Astrocyte (in vitro differentiated cells and primary cell): ENCODE measurements around the gene TMEM201. TPM values are rescaled to one million over a fixed set of nuclear protein-coding genes. Genes with fewer than 3 reads are reported as not detected.

Experiments
- DNase-seq: peaks from one replicate; pipeline ENCODE4 v3.0.0-alpha.2; 2010; ENCODE audit warnings: low read depth
- FAIRE-seq: peaks from 2 replicates; lab custom pipeline; 2011; peaks lifted over from hg19 to GRCh38; lab: Jason Lieb, UNC
- H2AFZ ChIP-seq: 2 replicates; pipeline ENCODE4 v1.6.0; 2012; ENCODE audit warnings: low read depth, low read length, inconsistent platforms
- H3K27ac ChIP-seq: 2 replicates; pipeline ENCODE4 v1.5.1; 2011; ENCODE audit warnings: low read depth, low read length, inconsistent platforms
- H3K27me3 ChIP-seq: 2 replicates; pipeline ENCODE4 v1.6.0; 2011; ENCODE audit warnings: low read length, inconsistent platforms; ENCODE audit not compliant: insufficient read depth
- H3K36me3 ChIP-seq: 2 replicates; pipeline ENCODE4 v1.5.1; 2011; ENCODE audit warnings: low read length, inconsistent platforms; ENCODE audit not compliant: insufficient read depth
- H3K4me1 ChIP-seq: 2 replicates; pipeline ENCODE4 v1.5.1; 2011; ENCODE audit warnings: low read length, inconsistent platforms; ENCODE audit not compliant: insufficient read depth
- H3K4me2 ChIP-seq: 2 replicates; pipeline ENCODE4 v1.6.0; 2012; ENCODE audit warnings: low read length, inconsistent platforms
- H3K4me3 ChIP-seq: 2 replicates; pipeline ENCODE4 v1.5.1; 2011; ENCODE audit warnings: low read depth, mild to moderate bottlenecking, low read length, inconsistent platforms; ENCODE audit not compliant: insufficient read depth
- H3K79me2 ChIP-seq: 2 replicates; pipeline ENCODE4 v1.6.0; 2012; ENCODE audit warnings: mild to moderate bottlenecking, low read length, inconsistent platforms; ENCODE audit not compliant: insufficient read depth
- H3K9ac ChIP-seq: 2 replicates; pipeline ENCODE4 v1.6.0; 2012; ENCODE audit warnings: mild to moderate bottlenecking, low read length, inconsistent platforms
- H3K9me3 ChIP-seq: 2 replicates; pipeline ENCODE4 v1.5.1; 2012; ENCODE audit warnings: low read depth, mild to moderate bottlenecking, low read length, inconsistent platforms; ENCODE audit not compliant: insufficient read depth
- H4K20me1 ChIP-seq: 2 replicates; pipeline ENCODE4 v1.6.0; 2012; ENCODE audit warnings: low read length, inconsistent platforms; ENCODE audit not compliant: insufficient read depth
- H3K27ac Mint-ChIP-seq: one replicate; pipeline ENCODE4 v1.8.0; 2021; ENCODE audit warnings: mild to moderate bottlenecking, mixed read lengths; ENCODE audit not compliant: unreplicated experiment
- H3K27me3 Mint-ChIP-seq: one replicate; pipeline ENCODE4 v1.8.0; 2021; ENCODE audit warnings: low read depth, mixed read lengths; ENCODE audit not compliant: unreplicated experiment
- H3K36me3 Mint-ChIP-seq: one replicate; pipeline ENCODE4 v1.8.0; 2021; ENCODE audit warnings: low read depth, mixed read lengths; ENCODE audit not compliant: unreplicated experiment
- H3K4me1 Mint-ChIP-seq: one replicate; pipeline ENCODE4 v1.8.0; 2021; ENCODE audit warnings: low read depth, mixed read lengths; ENCODE audit not compliant: unreplicated experiment
- H3K4me3 Mint-ChIP-seq: one replicate; pipeline ENCODE4 v1.8.0; 2021; ENCODE audit warnings: mild to moderate bottlenecking, moderate library complexity, mixed read lengths; ENCODE audit not compliant: unreplicated experiment
- H3K9me3 Mint-ChIP-seq: one replicate; pipeline ENCODE4 v1.8.0; 2021; ENCODE audit warnings: mild to moderate bottlenecking, mixed read lengths; ENCODE audit not compliant: unreplicated experiment
- EZH2 ChIP-seq: IDR thresholded peaks from 2 replicates; pipeline ENCODE4 v1.6.1; 2012; ENCODE audit warnings: mild to moderate bottlenecking, low read length, inconsistent platforms; ENCODE audit not compliant: insufficient read depth
- total RNA-seq: library from RNA; stranded (reverse); gene quantifications from 2 replicates; pipeline ENCODE4 v1.2.1, GENCODE V29; 2021
- TF ChIP-seq, protein P1 (sequence below): IDR thresholded peaks from 2 replicates; pipeline ENCODE4 v1.5.1; 2011; ENCODE audit warnings: low read depth, mild to moderate bottlenecking, inconsistent platforms, low read length, moderate library complexity; ENCODE audit not compliant: insufficient read depth

TMEM201 gene
- total RNA-seq, 1 donor from 2014 or later: 10.0 TPM

DNA sequence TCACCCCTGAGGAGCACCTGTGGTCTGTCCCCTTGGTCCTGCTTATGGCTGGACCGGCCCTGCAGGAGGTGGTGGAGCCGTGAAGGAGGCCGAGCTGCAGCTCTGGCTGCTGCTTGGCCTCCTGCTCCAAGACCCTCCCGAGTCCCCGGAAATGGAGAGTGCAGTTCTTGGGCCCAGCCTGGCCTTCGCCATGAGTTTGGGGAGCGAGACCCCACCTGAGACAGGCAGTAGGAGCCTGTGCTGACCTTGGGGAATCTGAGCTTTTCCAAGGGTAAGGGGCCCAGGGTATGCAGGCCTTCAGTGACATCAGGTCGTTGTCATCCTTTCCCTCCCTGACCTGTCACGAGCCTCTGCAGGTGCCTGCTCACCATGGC is 14.1 kb downstream of the TMEM201 start:
- H3K36me3 ChIP-seq: peaks cover 3% of the 10 kb centered on the region

DNA sequence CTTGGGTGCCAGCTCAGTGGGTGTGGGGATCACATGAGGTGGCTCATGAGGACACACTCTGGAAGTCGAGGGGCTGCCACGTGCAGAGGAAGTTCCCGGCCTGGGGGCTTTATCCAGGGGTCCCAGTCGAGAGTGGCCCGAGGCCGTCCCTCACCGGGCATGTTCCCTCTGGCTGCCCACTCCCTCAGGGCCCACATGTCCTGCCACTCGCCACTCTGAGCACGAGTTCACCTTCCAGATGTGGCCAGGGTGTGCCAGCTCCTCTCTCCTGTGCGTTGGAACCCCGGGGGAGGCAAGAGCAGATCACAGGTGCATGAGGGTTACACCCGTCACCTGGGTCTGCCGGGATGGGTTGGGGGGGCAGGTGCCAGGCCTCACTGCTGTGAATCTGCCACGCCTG is 14.6 kb downstream of the TMEM201 start:
- FAIRE-seq (no peak), DNase-seq (no peak)
- Mint-ChIP-seq H3K4me1 (no peaks in the 10 kb centered on the region), H3K36me3 (peaks cover 4% of the 10 kb centered on the region), H3K4me3 (no peak overlapping the region), H3K9me3 (peaks cover 1% of the 10 kb centered on the region), H3K27me3 (peaks cover 4% of the 10 kb centered on the region), H3K27ac (no peak overlapping the region)
- H4K20me1 ChIP-seq: peaks cover 5% of the 10 kb centered on the region
- H3K9ac ChIP-seq: no peak overlapping the region
- H3K79me2 ChIP-seq: no peaks in the 10 kb centered on the region
- H3K27ac ChIP-seq: no peak overlapping the region
- H3K36me3 ChIP-seq: peaks cover 3% of the 10 kb centered on the region
- no peaks in the 10 kb centered on the region for H3K27me3 ChIP-seq
- H3K4me3 ChIP-seq: no peak overlapping the region
- no peak overlapping the region for H3K4me2 ChIP-seq
- H3K4me1 ChIP-seq: no peaks in the 10 kb centered on the region
- no peaks in the 10 kb centered on the region for H3K9me3 ChIP-seq
- H2AFZ ChIP-seq: no peak overlapping the region
- TF ChIP-seq EZH2: no peak
- TF ChIP-seq, protein P1, sequence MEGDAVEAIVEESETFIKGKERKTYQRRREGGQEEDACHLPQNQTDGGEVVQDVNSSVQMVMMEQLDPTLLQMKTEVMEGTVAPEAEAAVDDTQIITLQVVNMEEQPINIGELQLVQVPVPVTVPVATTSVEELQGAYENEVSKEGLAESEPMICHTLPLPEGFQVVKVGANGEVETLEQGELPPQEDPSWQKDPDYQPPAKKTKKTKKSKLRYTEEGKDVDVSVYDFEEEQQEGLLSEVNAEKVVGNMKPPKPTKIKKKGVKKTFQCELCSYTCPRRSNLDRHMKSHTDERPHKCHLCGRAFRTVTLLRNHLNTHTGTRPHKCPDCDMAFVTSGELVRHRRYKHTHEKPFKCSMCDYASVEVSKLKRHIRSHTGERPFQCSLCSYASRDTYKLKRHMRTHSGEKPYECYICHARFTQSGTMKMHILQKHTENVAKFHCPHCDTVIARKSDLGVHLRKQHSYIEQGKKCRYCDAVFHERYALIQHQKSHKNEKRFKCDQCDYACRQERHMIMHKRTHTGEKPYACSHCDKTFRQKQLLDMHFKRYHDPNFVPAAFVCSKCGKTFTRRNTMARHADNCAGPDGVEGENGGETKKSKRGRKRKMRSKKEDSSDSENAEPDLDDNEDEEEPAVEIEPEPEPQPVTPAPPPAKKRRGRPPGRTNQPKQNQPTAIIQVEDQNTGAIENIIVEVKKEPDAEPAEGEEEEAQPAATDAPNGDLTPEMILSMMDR: no peak

More for the DNA sequence above, 14.1 kb downstream of the TMEM201 start:
- Mint-ChIP-seq H3K27ac (no peak overlapping the region), H3K4me3 (no peak overlapping the region), H3K4me1 (no peaks in the 10 kb centered on the region), H3K9me3 (peaks cover 1% of the 10 kb centered on the region), H3K36me3 (peaks cover 4% of the 10 kb centered on the region), H3K27me3 (peaks cover 4% of the 10 kb centered on the region)
- H3K9me3 ChIP-seq: no peaks in the 10 kb centered on the region
- no peak overlapping the region for H3K4me3 ChIP-seq
- H3K27me3 ChIP-seq: no peaks in the 10 kb centered on the region
- no peaks in the 10 kb centered on the region for H3K79me2 ChIP-seq
- H4K20me1 ChIP-seq: peaks cover 6% of the 10 kb centered on the region
- H2AFZ ChIP-seq: no peak overlapping the region
- no peak overlapping the region for H3K9ac ChIP-seq
- H3K27ac ChIP-seq: no peak overlapping the region
- H3K4me2 ChIP-seq: no peak overlapping the region
- FAIRE-seq: no peak
- TF ChIP-seq EZH2: no peak
- TF ChIP-seq, protein P1: no peak
- no peaks in the 10 kb centered on the region for H3K4me1 ChIP-seq
- DNase-seq: no peak

DNA sequence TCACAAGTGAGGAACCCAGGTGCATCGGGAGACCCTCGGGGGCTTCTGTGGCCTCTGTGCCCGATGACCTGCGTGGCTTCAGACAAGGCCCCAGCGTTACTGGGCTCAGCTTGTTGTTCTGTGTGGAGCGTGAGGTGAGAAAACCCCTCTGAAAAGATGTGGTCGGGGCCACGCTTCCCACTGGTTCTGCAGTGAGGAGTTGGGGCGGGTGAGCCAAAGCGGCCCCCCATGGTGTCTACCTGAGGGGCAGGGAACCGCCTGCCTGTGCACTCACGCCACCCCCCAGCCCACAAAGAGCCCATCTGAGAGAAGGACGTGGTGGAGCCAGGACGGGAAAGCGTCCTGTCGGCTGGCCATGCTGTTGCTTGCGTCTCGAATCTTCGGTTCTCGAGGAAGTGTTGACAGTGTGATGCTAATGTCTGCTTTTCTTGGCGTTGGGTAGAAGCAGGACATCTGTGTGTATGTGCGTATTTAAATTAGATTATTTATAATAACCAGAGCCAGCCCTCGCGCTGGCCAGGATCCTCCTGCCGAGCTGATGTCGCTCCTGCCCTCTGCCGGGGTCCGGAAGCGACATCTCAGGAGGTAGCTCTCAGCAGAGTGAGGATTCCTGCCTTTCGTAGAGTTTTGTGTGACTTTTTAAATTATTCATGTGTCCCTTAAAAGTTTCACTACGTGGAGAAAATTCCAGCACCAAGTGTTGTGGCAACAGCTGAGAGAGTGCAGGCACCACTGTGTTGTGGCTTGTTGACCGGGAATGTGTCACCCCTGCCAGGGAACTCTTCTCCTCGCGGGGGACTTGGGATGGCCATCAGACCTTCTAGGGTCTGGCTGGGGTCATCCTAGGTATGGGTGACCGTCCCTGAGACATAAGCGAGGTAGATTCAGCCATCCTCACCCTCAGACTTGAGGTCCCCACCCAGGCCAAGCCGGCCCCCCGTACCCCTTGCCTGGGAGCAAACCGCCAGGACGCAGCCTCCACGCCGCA is 15.3 kb downstream of the TMEM201 start:
- Histone ChIP-seq H3K27me3 (no peaks in the 10 kb centered on the region), H3K27ac (no peak overlapping the region), H3K79me2 (no peaks in the 10 kb centered on the region), H3K9ac (no peak overlapping the region), H3K4me2 (no peak overlapping the region), H3K36me3 (peaks cover 3% of the 10 kb centered on the region), H3K4me1 (no peaks in the 10 kb centered on the region), H2AFZ (no peak overlapping the region), H4K20me1 (peaks cover 5% of the 10 kb centered on the region), H3K9me3 (no peaks in the 10 kb centered on the region), H3K4me3 (no peak overlapping the region)
- Mint-ChIP-seq H3K36me3 (peaks cover 4% of the 10 kb centered on the region), H3K9me3 (peaks cover 1% of the 10 kb centered on the region), H3K27ac (no peak overlapping the region), H3K4me3 (no peak overlapping the region), H3K4me1 (no peaks in the 10 kb centered on the region), H3K27me3 (peaks cover 4% of the 10 kb centered on the region)
- FAIRE-seq: no peak
- TF ChIP-seq EZH2: no peak
- TF ChIP-seq, protein P1: no peak
- DNase-seq: no peak
